Fibroblast of the conjunctiva (primary cell): Measurements from ENCODE around the gene LLGL2.
"Not testable (repeated sequence)": the region's sequence is repeated elsewhere in the genome, so short reads cannot be mapped to it uniquely, and the experiment has no call there.

ENCODE experiments used
- DNase-seq: peaks from one replicate; pipeline ENCODE4 v3.0.0-alpha.2; 2010; ENCODE audit warnings: low read depth

LLGL2 gene

DNA sequence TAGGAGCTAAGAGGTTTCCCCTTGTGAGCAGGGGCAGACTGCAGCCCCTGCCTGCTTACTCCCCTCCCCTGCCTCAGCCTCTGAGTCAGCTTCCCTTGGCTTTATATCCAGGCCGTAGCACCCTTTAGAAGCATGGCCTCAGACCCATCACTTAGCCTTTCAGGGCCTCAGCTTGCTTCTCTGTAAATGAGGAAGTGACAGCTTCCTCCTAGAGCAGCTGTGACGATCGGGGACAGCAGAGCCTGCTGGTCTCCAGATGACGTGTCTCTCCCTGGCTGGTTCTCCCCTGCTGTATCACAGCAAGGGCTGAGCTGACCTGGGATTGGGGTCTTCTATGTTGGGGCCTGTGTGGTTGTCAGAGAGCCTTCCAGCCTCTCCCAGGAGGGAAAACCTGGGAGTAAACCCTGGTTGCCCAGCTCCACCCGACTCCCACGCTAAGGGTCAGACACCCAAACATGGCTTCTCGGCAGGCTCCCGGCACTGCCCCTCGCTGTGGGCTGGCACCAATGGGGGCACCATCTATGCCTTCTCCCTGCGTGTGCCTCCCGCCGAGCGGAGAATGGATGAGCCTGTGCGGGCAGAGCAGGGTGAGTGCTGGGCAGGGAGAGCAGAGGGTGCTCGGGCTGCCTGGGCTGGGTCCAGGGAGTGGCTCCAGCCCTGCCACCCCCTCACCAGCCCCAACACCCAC is 45.8 kb downstream of the LLGL2 start:
- no peak for DNase-seq

DNA sequence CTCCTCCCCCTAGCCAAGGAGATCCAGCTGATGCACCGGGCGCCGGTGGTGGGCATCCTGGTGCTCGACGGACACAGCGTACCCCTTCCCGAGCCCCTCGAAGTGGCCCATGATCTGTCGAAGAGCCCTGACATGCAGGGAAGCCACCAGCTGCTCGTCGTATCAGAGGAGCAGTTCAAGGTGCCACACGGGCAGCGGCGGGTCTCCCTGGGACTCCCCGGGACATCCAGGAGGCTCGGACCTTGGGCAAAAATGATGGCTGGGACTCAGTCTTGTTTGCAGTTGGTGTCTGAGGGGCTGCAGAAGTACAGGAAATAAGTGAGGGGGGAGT is 46.4 kb downstream of the LLGL2 start:
- DNase-seq = no peak

DNA sequence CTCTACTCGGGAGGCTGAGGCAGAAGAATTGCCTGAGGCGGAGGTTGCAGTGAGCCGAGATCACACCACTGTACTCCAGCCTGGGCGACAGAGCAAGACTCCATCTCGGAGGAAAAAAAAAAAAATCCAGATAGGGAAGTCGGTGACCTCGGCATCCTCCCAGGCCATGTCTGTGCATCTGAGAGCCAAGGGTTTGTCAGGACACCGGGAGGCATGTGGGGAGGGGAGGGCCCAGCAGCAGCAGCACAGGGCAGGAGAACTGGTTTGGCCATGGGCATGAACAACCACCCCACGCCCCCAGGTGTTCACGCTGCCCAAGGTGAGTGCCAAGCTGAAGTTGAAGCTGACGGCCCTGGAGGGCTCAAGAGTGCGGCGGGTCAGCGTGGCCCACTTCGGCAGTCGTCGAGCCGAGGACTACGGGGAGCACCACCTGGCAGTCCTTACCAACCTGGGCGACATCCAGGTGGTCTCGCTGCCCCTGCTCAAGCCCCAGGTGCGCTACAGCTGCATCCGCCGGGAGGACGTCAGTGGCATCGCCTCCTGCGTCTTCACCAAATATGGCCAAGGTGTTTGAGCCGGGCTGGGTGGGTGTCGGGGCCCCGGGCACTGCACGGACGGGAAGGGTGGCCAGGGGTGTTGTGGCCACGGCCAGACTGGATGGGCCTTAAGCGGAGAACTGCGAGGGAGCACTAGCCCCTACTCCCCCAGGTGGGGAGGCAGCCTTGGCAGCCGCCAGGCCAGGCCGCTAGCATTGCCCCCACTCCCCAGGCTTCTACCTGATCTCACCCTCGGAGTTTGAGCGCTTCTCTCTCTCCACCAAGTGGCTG is 47.4 kb downstream of the LLGL2 start:
- DNase-seq = no peak

DNA sequence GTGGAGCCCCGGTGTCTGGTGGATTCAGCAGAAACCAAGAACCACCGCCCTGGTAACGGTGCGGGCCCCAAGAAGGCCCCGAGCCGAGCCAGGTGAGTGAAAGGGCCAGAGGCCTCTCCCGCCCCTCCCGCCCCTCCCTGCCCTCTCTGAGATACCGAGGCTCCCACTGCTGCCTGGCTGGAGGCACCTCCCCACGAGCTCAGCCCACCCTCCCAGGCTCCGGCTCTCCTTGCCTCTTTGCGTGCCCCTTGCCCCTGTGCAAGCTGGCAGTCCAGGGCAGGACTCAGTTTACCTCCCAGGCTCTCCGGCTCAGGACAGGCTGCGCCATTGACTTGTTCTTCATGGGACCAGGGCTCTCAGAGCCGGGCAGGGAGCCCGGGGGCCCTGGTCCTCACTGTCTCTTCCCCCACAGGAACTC is 48.1 kb downstream of the LLGL2 start:
- no peak for DNase-seq

DNA sequence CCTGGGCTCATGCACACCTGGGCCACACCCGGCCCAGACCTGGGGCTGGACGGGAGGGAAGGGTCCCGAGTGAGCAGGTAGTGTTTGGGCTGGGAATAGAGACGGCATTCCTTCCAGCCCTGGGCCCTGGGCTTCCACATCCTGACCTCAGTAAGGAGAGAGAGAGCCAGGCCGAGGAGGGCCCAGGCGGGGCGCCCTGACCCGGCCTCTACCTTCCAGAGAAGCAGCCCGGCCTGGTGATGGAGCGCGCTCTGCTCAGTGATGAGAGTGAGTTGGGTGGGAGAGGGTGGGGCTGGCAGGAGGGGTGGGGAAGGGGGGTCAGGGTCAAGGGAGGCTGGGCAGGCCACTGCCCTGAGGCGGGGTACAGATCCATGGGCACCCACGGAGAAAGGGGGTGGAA is 48.5 kb downstream of the LLGL2 start:
- DNase-seq = no peak

DNA sequence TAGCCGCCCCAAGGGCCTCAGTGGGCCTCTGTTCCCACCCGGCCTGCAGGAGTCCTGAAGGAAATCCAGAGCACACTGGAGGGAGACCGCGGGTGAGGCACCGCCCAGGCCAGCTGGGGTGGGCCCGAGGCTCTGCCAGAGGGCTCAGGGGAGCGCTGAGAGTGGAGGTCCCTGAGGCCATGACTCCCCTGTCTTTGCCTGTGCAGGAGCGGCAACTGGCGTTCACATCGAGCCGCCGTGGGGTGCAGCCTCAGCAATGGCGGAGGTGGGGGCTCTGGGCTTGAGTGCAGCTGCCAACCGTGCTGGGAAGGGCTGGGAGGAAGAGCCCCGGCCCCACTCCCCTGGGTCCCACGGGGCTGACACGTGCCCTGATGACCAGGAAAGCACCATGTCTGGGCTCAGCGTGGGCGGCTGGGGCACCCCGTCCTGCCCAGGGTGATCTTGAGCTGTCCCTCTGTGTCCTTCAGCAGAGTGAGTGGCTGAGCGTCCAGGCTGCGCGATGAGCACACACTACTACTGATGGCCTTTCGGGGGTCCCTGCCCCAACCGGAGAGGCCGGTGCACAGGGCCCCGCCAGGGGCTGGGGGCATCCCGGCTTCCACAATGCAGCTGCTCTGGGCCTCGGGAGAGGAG is 49.0 kb downstream of the LLGL2 start:
- DNase-seq = no peak

DNA sequence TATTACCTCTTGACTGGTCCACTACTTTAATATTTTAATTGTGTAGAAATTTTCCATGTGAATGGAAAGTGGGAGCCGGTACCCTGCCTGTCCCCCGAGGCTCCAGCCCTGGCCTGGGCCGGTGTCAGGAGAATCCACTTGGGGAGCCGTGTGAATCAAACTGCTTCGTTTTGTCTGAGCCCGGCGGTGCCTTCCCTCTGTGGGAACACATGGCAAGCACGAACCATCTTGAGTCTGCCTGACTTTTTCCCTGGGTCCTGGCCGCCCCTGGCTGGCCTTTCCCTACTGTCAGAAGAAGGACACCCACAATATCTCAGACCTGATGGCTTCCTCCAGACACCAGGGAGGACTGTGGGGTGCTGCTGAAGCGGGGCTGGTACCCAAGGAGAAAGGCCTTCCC is 49.7 kb downstream of the LLGL2 start:
- no peak for DNase-seq

DNA sequence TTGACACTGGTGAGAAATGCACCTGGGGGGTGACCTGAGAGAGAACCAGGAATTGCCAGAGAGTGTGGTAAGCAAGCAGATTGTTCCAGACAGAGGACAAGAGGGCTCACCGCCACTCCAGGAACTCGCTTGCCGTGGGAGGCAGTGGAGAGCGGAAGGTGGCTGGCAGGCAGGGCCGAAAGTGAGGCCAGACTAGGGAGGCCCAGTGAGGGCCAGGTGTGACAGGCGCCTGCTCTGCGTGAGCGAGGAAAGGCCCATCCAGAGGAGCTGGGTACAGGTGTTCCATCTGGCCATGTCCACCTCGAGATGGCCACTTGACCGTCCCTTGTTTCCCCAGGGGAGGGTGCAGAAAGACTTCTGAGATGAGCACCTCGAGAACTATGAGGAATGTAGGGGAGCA is 50.2 kb downstream of the LLGL2 start:
- DNase-seq = no peak

DNA sequence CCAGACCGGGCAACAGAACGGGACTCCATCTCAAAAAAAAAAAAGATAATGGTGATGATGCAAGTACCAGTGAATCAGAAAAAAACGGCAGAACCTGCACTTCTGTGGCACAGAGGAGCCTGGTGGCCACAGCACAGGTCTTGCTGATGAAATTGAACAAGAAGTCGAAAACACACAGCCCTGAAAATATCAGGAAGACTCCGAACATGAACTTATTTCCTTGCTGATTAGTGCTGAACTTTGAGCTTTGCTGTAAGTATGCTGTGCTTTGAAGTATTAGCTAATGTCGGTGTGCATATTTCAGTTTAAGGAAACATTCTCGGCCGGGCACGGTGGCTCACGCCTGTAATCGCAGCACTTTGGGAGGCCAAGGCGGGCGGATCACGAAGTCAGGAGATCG is 51.2 kb downstream of the LLGL2 start:
- DNase-seq = no peak

DNA sequence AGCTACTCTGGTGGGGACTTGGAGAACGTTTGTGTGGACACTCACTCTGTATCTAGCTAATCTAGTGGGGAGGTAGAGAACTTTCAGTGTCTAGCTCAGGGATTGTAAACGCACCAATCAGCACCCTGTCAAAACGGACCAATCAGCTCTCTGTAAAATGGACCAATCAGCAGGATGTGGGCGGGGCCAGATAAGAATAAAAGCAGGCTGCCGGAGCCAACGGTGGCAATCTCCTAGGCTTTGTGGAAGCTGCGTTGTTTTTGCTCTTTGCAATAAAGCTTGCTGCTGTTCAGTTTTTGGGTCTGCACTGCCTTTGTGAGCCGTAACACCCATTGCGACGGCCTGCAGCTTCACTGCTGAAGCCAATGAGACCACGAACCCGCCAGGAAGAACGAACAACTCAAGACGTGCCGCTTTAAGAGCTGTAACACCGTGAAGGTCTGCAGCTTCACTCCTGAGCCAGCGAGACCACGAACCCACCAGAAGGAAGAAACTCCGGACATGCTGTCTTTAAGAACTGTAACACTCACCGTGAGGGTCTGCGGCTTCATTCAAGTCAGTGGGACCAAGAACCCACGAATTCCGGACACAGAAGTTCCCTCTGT is 55.7 kb downstream of the LLGL2 start:
- not testable (repeated sequence) for DNase-seq

DNA sequence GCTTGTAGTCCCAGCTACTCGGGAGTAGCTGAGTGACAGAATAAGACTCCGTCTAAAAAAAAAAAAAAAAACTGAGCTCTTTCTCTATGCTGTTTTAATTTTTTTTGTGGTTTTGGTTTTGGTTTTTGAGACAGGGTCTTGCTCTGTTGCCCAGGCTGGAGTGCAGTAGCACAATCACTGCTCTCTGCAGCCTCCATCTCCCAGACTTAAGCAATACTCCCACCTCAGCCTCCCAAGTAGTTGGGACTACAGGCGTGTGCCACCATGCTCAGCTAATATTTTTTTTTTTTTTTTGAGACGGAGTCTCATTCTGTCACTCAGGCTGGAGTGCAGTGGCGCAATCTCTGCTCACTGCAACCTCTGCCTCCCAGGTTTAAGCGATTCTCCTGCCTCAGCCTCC is 57.7 kb downstream of the LLGL2 start:
- DNase-seq = not testable (repeated sequence)

DNA sequence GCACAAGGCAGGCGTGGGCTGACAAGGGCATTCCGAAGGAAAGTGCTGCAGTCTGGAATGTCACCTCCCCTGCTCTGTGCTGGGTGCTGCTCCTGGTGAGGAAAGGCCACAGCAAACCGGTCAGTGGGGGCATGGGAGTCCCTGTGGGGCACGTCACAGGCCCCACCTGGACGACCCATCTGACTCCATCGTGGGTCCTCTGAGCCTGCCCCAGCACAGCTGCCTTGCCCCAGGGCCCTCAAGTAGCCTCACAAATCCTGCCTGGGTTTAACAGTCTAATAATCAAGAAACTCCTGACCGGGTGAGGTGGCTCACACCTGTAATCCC is 59.3 kb downstream of the LLGL2 start:
- no peak for DNase-seq

DNA sequence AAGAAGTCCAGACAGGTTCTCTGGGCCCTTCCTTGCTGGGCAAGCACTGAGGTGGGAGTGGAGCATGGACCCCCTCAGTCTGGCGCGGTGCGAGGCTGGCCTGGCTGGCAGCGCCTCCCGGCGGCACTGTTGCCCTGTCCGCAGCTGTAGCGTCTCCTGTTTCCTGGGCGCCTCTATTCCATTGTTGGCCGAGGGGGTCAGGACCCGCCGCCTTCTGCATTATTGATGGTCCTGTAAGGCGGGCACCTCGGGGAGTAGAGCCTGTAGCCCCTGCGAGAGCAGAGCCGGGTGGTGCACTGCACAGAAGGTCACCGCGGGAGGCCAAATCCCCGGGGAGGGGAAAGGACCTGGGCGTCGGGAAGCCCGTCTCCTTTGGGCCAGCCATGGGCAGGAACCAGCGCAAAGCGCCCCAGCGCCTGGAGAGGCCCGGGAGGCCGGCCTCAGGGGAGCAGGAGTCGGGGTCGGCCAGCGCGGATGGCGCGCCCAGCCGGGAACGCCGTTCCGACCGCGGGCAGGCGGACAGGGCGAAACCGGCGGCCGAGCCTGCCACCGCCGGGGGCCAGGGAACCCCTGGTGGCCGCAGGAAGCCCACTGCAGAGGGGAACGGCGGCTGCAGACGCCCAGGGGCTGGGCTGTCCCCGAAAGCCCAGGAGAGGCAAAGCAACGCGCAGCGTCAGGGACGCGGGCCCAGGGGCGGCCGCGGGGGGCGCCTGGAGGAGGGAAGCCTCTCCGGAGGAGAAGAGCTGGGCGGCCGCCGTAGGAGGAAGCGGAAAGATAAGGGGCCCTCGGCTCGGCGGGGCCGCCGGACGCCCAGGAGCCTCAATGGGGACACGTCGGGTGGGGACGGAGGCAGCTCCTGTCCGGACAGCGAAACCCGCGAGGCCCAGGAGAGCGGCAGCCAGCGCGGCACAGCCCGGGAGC is 62.4 kb downstream of the LLGL2 start, which contains the start of gene MYO15B:
Gene MYO15B, plus strand, starts transcription at position 126 of the 921 bp plus-strand sequence. Its CDS starts 258 bp downstream, at position 384.
- no peak for DNase-seq

DNA sequence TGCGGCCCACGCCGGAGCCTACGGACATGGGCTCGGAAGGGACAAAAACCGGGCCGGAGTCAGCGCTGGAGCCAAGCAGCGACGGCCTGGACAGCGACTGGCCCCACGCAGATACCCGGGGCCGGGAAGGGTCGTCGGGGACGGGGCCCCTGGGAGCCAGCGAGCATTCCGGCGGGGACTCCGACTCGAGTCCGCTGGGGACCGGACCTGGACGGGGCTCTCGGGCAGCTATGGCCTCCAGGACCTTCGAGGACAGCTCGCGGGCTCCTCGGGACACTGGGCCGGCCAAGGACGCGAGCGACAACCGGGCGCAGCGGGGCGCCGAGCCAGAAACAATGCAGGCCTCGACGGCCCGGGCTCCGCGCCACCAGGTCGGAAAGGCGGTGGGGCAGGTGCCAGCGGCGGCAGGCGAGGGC is 63.1 kb downstream of the LLGL2 start:
- DNase-seq = no peak

DNA sequence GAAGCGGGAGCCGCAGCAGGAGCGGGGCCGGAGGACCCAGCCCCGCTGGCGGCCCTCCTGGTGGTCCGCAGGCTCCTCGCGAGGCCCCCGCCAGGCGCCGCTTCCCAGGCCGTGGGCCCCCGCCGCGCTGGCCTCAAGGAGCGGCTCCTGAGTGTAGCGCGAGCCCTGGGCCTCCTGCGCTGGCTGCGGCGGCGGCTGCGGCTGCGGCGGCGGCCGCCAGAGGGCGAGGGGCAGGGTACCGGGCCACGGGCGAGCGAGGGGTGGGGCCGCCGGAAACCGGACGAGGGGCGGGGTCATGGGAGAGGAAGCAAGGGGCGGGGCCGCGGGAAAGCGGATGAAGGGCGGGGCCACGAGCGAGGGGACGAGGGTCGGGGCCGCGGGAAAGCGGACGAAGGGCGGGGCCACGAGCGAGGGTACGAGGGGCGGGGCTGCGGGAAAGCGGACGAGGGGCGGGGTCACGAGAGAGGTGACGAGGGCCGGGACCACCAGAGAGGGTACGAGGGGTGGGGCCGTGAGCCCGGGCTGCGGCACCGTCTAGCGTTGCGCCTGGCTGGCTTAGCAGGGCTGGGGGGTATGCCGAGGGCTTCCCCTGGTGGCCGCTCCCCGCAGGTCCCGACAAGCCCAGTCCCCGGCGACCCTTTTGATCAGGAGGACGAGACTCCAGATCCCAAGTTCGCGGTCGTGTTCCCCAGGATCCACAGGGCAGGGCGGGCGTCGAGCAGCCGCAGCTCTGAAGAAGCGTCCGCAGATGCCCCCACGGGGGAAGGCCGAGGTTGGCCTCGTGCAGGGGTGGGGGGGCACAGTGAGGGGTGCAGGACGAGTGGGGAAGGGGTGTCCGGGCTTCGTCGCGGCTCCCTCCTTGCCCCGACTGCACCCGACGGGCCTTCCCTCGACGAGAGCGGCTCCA is 63.8 kb downstream of the LLGL2 start:
- DNase-seq = peak; percentile 64

DNA sequence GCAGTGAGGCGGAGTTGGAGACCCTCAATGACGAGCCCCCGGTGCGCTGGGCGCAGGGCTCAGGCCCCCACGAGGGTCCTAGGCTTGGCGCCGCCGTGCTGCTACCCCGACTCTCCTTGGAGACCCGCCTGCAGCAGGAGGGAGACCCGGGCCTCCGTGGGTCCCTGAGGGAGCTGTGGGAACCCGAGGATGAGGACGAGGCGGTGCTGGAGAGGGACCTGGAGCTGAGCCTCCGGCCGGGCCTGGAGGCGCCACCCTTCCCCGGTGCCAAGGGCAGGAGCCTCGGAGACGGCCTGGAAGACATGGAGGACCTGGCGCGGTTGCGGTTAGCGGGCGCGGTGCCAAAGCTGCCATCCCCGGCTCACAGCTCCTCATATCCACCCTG is 64.4 kb downstream of the LLGL2 start:
- DNase-seq = no peak

DNA sequence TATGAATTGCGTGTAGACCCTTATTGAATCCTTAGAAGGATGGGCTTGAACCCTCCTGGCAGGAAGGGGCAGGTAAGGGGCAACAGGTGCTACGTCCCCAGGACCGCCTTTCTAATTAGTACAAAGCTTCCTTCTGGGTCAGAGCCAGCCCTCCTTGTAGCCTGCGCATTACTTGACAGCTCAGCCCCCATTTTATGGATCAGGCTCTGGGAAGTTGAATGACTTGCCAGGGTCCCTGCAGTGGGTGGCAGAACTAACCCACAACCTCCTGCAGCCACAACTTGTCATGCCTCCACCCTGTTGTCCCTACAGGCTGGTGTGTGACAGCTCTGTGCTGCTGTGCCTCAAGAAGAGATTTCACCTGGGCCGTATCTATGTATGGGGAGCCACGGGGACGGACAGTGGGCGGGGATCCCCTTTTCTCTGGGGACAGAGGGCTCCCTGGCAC is 64.8 kb downstream of the LLGL2 start:
- DNase-seq = no peak

DNA sequence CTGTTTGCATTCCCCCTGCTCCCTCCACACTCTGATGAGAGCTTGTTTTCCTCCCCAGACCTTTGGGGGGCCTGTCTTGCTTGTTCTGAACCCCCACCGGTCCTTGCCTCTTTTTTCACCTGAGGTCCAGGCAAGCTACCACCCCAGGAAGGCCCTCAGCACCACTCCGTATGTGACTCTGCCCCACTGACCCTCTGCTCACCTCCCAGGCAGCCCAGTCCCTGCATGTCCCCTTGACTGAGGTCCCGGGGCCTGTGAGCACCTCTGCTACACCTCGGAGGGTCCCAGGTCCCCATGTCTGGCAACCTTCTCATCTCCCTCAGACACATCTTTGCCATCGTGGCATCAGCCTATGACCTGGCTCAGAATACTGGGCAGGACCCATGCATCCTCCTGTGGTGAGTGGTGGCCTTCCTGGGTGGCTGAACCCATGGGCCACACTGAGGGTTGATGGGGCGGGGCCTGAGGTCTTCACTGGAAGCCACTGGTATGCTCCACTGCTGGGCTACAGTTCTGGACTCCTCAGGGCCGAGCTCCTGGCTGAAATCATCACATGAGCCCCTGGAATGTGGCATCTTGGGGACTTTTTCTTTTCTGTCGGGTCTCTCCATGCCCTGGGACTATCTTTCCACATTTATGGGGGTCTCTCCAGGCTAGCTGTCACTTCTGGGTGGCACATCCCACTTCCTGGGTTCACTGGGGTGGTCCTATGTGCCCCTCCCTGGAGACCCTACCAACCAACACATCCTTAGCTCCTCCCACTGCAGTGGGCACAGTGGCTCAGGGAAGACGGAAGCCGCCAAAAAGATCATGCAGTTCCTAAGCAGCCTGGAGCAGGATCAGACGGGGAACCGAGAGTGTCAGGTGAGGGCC is 65.6 kb downstream of the LLGL2 start:
- no peak for DNase-seq

DNA sequence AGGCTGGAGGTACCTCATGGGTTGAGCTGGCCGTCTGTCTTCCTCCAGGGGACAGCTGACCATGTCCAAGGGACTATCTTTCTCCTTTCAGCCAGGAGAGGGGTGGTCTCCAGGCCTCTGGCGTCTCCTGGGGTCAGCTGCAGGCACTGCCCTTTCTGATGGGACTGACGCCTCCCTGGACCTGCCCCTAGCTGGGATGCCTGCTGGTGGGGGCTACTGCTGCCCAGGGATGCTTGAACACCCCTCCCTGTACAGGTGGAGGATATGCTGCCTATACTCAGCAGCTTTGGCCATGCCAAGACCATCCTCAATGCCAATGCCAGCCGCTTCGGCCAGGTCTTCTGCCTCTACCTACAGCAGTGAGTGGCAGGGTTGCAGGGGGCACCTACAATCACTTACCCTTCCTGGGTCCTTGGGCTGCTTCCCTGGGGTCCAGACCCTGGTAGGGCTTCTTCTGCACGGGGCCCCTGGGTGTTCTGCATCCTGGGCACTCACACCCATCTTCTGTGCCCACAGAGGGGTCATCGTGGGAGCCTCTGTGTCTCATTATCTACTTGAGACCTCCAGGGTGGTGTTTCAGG is 66.3 kb downstream of the LLGL2 start:
- no peak for DNase-seq
